Astrocyte (in vitro differentiated cells and primary cell): ENCODE results near the gene FOXK2. TPM values are rescaled to one million over a fixed set of nuclear protein-coding genes. Genes with fewer than 3 reads are reported as not detected.

Experiments used
- DNase-seq: peaks from one replicate; pipeline ENCODE4 v3.0.0-alpha.2; 2010; ENCODE audit warnings: low read depth
- FAIRE-seq: peaks from 2 replicates; lab custom pipeline; 2011; peaks lifted over from hg19 to GRCh38; lab: Jason Lieb, UNC
- H2AFZ ChIP-seq: 2 replicates; pipeline ENCODE4 v1.6.0; 2012; ENCODE audit warnings: low read depth, low read length, inconsistent platforms
- H3K27ac ChIP-seq: 2 replicates; pipeline ENCODE4 v1.5.1; 2011; ENCODE audit warnings: low read depth, low read length, inconsistent platforms
- H3K27me3 ChIP-seq: 2 replicates; pipeline ENCODE4 v1.6.0; 2011; ENCODE audit warnings: low read length, inconsistent platforms; ENCODE audit not compliant: insufficient read depth
- H3K36me3 ChIP-seq: 2 replicates; pipeline ENCODE4 v1.5.1; 2011; ENCODE audit warnings: low read length, inconsistent platforms; ENCODE audit not compliant: insufficient read depth
- H3K4me1 ChIP-seq: 2 replicates; pipeline ENCODE4 v1.5.1; 2011; ENCODE audit warnings: low read length, inconsistent platforms; ENCODE audit not compliant: insufficient read depth
- H3K4me2 ChIP-seq: 2 replicates; pipeline ENCODE4 v1.6.0; 2012; ENCODE audit warnings: low read length, inconsistent platforms
- H3K4me3 ChIP-seq: 2 replicates; pipeline ENCODE4 v1.5.1; 2011; ENCODE audit warnings: low read depth, mild to moderate bottlenecking, low read length, inconsistent platforms; ENCODE audit not compliant: insufficient read depth
- H3K79me2 ChIP-seq: 2 replicates; pipeline ENCODE4 v1.6.0; 2012; ENCODE audit warnings: mild to moderate bottlenecking, low read length, inconsistent platforms; ENCODE audit not compliant: insufficient read depth
- H3K9ac ChIP-seq: 2 replicates; pipeline ENCODE4 v1.6.0; 2012; ENCODE audit warnings: mild to moderate bottlenecking, low read length, inconsistent platforms
- H3K9me3 ChIP-seq: 2 replicates; pipeline ENCODE4 v1.5.1; 2012; ENCODE audit warnings: low read depth, mild to moderate bottlenecking, low read length, inconsistent platforms; ENCODE audit not compliant: insufficient read depth
- H4K20me1 ChIP-seq: 2 replicates; pipeline ENCODE4 v1.6.0; 2012; ENCODE audit warnings: low read length, inconsistent platforms; ENCODE audit not compliant: insufficient read depth
- H3K27ac Mint-ChIP-seq: one replicate; pipeline ENCODE4 v1.8.0; 2021; ENCODE audit warnings: mild to moderate bottlenecking, mixed read lengths; ENCODE audit not compliant: unreplicated experiment
- H3K27me3 Mint-ChIP-seq: one replicate; pipeline ENCODE4 v1.8.0; 2021; ENCODE audit warnings: low read depth, mixed read lengths; ENCODE audit not compliant: unreplicated experiment
- H3K36me3 Mint-ChIP-seq: one replicate; pipeline ENCODE4 v1.8.0; 2021; ENCODE audit warnings: low read depth, mixed read lengths; ENCODE audit not compliant: unreplicated experiment
- H3K4me1 Mint-ChIP-seq: one replicate; pipeline ENCODE4 v1.8.0; 2021; ENCODE audit warnings: low read depth, mixed read lengths; ENCODE audit not compliant: unreplicated experiment
- H3K4me3 Mint-ChIP-seq: one replicate; pipeline ENCODE4 v1.8.0; 2021; ENCODE audit warnings: mild to moderate bottlenecking, moderate library complexity, mixed read lengths; ENCODE audit not compliant: unreplicated experiment
- H3K9me3 Mint-ChIP-seq: one replicate; pipeline ENCODE4 v1.8.0; 2021; ENCODE audit warnings: mild to moderate bottlenecking, mixed read lengths; ENCODE audit not compliant: unreplicated experiment
- CTCF ChIP-seq: IDR thresholded peaks from 2 replicates; pipeline ENCODE4 v1.5.1; 2011; ENCODE audit warnings: low read depth, mild to moderate bottlenecking, inconsistent platforms, low read length, moderate library complexity; ENCODE audit not compliant: insufficient read depth
- EZH2 ChIP-seq: IDR thresholded peaks from 2 replicates; pipeline ENCODE4 v1.6.1; 2012; ENCODE audit warnings: mild to moderate bottlenecking, low read length, inconsistent platforms; ENCODE audit not compliant: insufficient read depth
- total RNA-seq: library from RNA; stranded (reverse); gene quantifications from 2 replicates; pipeline ENCODE4 v1.2.1, GENCODE V29; 2021

The FOXK2 gene
- total RNA-seq, 1 donor from 2014 or later = 68.0 TPM

GRCh38 chr17:82483836-82484235 is 35.7 kb upstream of the FOXK2 start:
- Histone ChIP-seq H3K4me1 (no peaks in the 10 kb centered on the region), H3K9ac (no peak overlapping the region), H4K20me1 (no peaks in the 10 kb centered on the region), H3K36me3 (peaks cover 14% of the 10 kb centered on the region), H3K4me2 (no peak overlapping the region), H3K79me2 (no peaks in the 10 kb centered on the region), H3K9me3 (no peaks in the 10 kb centered on the region), H3K27me3 (no peaks in the 10 kb centered on the region), H3K27ac (no peak overlapping the region), H2AFZ (no peak overlapping the region), H3K4me3 (no peak overlapping the region)
- H3K27me3 Mint-ChIP-seq = no peaks in the 10 kb centered on the region
- H3K9me3 Mint-ChIP-seq = no peaks in the 10 kb centered on the region
- H3K4me3 Mint-ChIP-seq = no peak overlapping the region
- no peak overlapping the region for H3K27ac Mint-ChIP-seq
- H3K4me1 Mint-ChIP-seq = no peaks in the 10 kb centered on the region
- FAIRE-seq (no peak), DNase-seq (no peak)
- no peak for TF ChIP-seq EZH2
- no peak for TF ChIP-seq CTCF
- H3K36me3 Mint-ChIP-seq = peaks cover 15% of the 10 kb centered on the region

DNA sequence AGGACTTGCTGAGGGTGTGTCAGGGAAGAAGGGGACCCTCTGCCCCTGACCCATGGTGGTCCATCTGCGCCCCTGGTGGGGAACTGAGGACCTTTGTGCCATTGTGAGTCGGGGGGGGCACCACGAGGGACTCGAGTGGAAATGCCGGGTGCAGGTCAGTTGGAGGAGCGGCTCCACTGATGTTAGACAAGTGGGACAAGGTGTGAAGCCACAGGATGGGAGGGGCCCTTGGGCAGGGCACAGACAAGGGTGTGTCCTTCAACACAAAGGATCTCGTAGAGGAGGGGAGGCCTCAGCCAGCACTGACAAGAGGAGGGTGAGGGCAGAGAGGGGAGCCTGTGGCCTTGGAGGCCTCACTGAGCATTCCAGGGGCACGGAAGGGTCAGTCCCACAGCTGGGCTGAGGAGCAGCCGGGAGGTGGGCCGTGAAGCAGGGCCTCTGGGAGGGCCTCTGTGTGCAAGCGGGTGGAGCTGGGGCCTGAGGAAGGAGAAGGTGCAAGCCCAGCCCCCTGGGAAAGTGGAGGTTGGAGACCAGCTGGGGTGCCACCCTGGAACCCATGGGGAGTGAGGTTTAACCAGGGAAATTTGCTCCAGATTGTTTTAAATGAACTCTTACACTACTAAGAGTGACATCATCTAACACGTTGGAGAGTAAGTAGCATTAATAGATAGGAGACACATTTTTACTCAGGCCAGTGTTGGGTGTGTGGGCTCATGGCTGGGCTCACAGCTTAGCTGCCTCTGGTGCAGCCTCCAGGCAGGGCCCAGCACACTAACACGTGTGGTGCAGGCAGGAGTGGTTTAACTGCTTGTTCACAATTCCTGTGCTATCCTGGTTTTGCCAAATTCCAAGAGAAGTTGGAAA is 33.1 kb upstream of the FOXK2 start:
- Mint-ChIP-seq H3K4me3 (peak overlapping the region; percentile 40), H3K36me3 (peaks cover 20% of the 10 kb centered on the region), H3K4me1 (no peaks in the 10 kb centered on the region), H3K27me3 (peaks cover 3% of the 10 kb centered on the region), H3K9me3 (no peaks in the 10 kb centered on the region), H3K27ac (no peak overlapping the region)
- no peak overlapping the region for H3K4me2 ChIP-seq
- H3K4me1 ChIP-seq = no peaks in the 10 kb centered on the region
- DNase-seq = no peak
- peaks cover 14% of the 10 kb centered on the region for H3K36me3 ChIP-seq
- H3K9me3 ChIP-seq = no peaks in the 10 kb centered on the region
- no peak overlapping the region for H2AFZ ChIP-seq
- no peaks in the 10 kb centered on the region for H3K79me2 ChIP-seq
- H3K4me3 ChIP-seq = no peak overlapping the region
- H3K27me3 ChIP-seq = no peaks in the 10 kb centered on the region
- FAIRE-seq = no peak
- H3K9ac ChIP-seq = no peak overlapping the region
- no peak for TF ChIP-seq EZH2
- no peak for TF ChIP-seq CTCF
- no peaks in the 10 kb centered on the region for H4K20me1 ChIP-seq
- H3K27ac ChIP-seq = no peak overlapping the region

DNA sequence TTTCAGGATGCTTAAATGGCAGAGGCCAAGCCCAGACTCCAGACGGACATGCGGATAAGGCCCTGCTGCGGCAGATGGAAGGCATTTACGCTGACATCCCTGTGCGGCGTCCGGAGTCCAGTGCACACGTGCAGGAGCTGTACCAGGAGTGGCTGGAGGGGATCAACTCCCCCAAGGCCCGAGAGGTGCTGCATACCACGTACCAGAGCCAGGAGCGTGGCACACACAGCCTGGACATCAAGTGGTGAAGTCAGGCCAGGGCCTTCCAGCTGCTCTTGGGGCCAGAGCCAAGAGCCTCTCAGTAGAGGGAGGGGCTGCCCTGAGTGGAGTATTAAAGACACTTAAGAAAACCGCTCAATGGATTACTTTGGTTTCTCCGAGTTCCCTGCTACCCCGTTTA is 31.6 kb upstream of the FOXK2 start:
- Mint-ChIP-seq H3K4me3 (no peak overlapping the region), H3K4me1 (no peaks in the 10 kb centered on the region), H3K9me3 (no peaks in the 10 kb centered on the region), H3K27ac (no peak overlapping the region), H3K36me3 (peaks cover 17% of the 10 kb centered on the region), H3K27me3 (peaks cover 3% of the 10 kb centered on the region)
- no peak overlapping the region for H3K4me3 ChIP-seq
- no peak overlapping the region for H3K9ac ChIP-seq
- H4K20me1 ChIP-seq = peaks cover under 1% of the 10 kb centered on the region
- no peaks in the 10 kb centered on the region for H3K79me2 ChIP-seq
- DNase-seq (no peak), FAIRE-seq (no peak)
- H3K4me2 ChIP-seq = no peak overlapping the region
- no peak overlapping the region for H3K27ac ChIP-seq
- TF ChIP-seq CTCF = no peak
- no peak for TF ChIP-seq EZH2
- no peaks in the 10 kb centered on the region for H3K27me3 ChIP-seq
- peaks cover 14% of the 10 kb centered on the region for H3K36me3 ChIP-seq
- H3K9me3 ChIP-seq = no peaks in the 10 kb centered on the region
- H3K4me1 ChIP-seq = peaks cover 6% of the 10 kb centered on the region
- no peak overlapping the region for H2AFZ ChIP-seq
